ENCODE measurements around the gene FBXO27. TPM values are rescaled to one million over a fixed set of nuclear protein-coding genes. Genes with fewer than 3 reads are reported as not detected.

The FBXO27 gene
- total RNA-seq, 1 experiment from 2014 or later = 3.8 TPM

DNA sequence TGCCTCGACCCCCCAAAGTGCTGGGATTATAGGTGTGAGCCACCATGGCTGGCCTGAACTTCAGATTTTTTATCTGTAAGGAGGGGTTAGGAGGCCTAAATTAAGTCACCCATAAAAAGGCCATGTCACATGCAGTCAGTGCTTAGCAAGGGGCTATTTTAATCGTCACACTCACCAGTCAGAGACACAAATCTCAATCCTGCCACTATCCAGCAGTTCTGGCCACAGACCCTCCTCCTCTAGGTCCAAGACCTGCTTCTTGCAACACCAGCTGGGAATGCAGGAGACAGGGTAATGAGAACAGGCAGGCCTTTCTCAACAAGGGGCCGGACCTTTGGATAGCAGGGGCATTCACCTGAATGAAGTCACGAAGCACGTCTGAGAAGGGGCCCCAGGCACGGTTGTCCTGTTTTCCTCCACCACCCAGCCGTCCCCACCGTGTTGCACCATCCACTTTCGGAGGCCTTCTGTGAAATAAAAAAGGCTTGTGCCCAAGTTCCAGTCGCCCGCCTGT lies 1.4 kb downstream of the FBXO27 start:
- Mint-ChIP-seq H3K27ac (ENCODE audit: unreplicated experiment) (peak overlapping the region; percentile 85), H3K9me3 (ENCODE audit: unreplicated experiment) (peaks cover 14% of the 10 kb centered on the region), H3K4me3 (ENCODE audit: unreplicated experiment) (peak overlapping the region; percentile 83), H3K36me3 (ENCODE audit: insufficient read depth, unreplicated experiment) (peaks cover 7% of the 10 kb centered on the region), H3K4me1 (ENCODE audit: low read depth, unreplicated experiment) (no peaks in the 10 kb centered on the region), H3K27me3 (ENCODE audit: insufficient read depth, unreplicated experiment) (no peaks in the 10 kb centered on the region)
- Histone ChIP-seq H3K36me3 (ENCODE audit: control insufficient read depth, insufficient read depth, low read length) (no peaks in the 10 kb centered on the region), H3K9me3 (peaks cover 14% of the 10 kb centered on the region; the same call in 1 of the 2 replicates), H3K27me3 (replicated peaks; ENCODE audit: control insufficient read depth, insufficient read depth, low read length) (no peaks in the 10 kb centered on the region), H3K4me1 (peaks cover 19% of the 10 kb centered on the region), H3K4me3 (ENCODE audit: low read depth, low read length) (peak overlapping the region; percentile 76)
- no peak for DNase-seq
- ChIA-PET POLR2A (interaction anchor here (0.5 to 1.3 kb wide), 3 partner anchors 41 to 100 kb away, joined by 4 to 12 read pairs (median 10); partner anchors contain the start of genes FBXO17, MRPS12 and SARS2), CTCF (interaction anchor here (0.6 to 1.3 kb wide), 4 partner anchors 21 to 1171 kb away, joined by 3 to 6 read pairs (median 4); partner anchors contain the start of gene FBXO17)
- TF ChIP-seq, protein P1, sequence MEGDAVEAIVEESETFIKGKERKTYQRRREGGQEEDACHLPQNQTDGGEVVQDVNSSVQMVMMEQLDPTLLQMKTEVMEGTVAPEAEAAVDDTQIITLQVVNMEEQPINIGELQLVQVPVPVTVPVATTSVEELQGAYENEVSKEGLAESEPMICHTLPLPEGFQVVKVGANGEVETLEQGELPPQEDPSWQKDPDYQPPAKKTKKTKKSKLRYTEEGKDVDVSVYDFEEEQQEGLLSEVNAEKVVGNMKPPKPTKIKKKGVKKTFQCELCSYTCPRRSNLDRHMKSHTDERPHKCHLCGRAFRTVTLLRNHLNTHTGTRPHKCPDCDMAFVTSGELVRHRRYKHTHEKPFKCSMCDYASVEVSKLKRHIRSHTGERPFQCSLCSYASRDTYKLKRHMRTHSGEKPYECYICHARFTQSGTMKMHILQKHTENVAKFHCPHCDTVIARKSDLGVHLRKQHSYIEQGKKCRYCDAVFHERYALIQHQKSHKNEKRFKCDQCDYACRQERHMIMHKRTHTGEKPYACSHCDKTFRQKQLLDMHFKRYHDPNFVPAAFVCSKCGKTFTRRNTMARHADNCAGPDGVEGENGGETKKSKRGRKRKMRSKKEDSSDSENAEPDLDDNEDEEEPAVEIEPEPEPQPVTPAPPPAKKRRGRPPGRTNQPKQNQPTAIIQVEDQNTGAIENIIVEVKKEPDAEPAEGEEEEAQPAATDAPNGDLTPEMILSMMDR (IDR thresholded peaks at IDR 0.05; ENCODE audit: insufficient read depth in 1 of 2, low read depth in 1 of 2, low read length in 1 of 2, severe bottlenecking in 1 of 2, unreplicated experiment in 1 of 2) = no peak
- intact Hi-C loops (cut with micrococcal nuclease; ENCODE audit: unreplicated experiment) = loop anchor here (1.0 kb wide), 1 partner anchor 55 kb away; no protein-coding TSS in a partner anchor
- BruUV-seq (replicated peaks) = TSS peak; percentile 88

DNA sequence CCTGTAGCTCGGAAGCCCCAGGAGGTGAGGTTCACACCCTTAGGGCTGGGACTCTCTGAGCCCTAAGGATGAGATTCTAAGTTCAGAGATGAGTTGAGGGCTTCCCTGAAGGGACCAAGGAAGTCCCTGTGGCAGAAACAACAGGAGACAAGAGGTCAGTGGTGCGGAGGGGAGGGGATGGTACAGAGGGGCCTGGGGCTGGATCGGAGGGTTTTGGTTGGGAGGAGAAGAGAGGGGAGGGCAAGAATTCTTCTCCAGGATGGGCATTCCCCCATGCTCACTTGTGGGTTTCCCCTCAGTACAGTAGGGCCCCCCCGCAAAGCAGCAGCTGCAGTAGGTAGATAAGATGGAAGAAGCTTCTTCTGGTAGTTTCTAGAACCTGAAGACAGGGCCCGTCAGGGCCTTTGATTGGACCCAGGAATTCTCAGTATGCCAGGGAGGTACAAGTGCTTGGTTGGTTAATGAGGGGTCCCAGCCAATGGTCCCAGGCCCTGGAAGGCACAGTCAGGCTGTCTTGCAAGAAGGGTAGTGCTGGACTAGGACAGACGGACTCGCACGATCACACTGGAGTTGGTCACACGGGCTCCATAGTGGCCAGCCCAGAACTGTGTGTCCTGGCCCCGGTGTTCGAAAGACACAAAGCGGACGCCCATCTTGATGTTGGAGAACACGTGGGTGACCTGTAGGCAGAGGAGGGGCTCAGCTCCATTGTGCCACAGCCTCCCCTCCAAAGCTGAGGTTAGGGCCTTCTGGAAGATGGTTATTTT lies 7.3 kb downstream of the FBXO27 start:
- TF ChIP-seq, protein P1 (IDR thresholded peaks at IDR 0.05; ENCODE audit: insufficient read depth in 1 of 2, low read depth in 1 of 2, low read length in 1 of 2, severe bottlenecking in 1 of 2, unreplicated experiment in 1 of 2) = no peak
- H3K36me3 Mint-ChIP-seq (ENCODE audit: insufficient read depth, unreplicated experiment) = no peaks in the 10 kb centered on the region
- Histone ChIP-seq H3K36me3 (ENCODE audit: control insufficient read depth, insufficient read depth, low read length) (no peaks in the 10 kb centered on the region), H3K4me1 (peaks cover under 1% of the 10 kb centered on the region; the same call in 1 of the 2 replicates), H3K9me3 (peaks cover 14% of the 10 kb centered on the region), H3K4me3 (ENCODE audit: low read depth, low read length) (no peak overlapping the region), H3K27me3 (replicated peaks; ENCODE audit: control insufficient read depth, insufficient read depth, low read length) (no peaks in the 10 kb centered on the region)
- H3K27ac Mint-ChIP-seq (ENCODE audit: unreplicated experiment) = no peak overlapping the region
- H3K27me3 Mint-ChIP-seq (ENCODE audit: insufficient read depth, unreplicated experiment) = peaks cover 3% of the 10 kb centered on the region
- ChIA-PET POLR2A (no interaction called here), CTCF (no interaction called here)
- BruUV-seq (replicated peaks) = no TSS peak
- DNase-seq = no peak
- H3K4me3 Mint-ChIP-seq (ENCODE audit: unreplicated experiment) = no peak overlapping the region
- peaks cover 14% of the 10 kb centered on the region for H3K9me3 Mint-ChIP-seq (ENCODE audit: unreplicated experiment)
- H3K4me1 Mint-ChIP-seq (ENCODE audit: low read depth, unreplicated experiment) = no peaks in the 10 kb centered on the region
- intact Hi-C loops (cut with micrococcal nuclease; ENCODE audit: unreplicated experiment) = no loop called here

DNA sequence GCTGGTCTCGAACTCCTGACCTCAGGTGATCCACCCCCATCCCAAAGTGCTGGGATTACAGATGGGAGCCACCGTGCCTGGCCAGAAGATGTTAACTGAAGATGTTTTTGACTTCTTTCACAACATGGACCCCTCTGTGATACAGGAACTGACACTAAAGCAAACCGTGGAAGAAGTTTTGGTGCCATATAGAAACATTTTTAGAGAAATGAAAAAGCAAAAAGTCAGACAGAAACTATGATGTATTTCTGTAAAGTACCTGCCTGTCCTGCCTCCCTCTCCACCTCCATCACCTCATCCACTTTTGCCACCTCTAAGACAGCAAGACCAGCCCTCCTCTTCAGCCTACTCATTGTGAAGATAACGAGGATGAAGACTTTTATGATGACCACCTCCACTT lies 11.3 kb downstream of the FBXO27 start:
- Mint-ChIP-seq H3K27ac (ENCODE audit: unreplicated experiment) (no peak overlapping the region), H3K27me3 (ENCODE audit: insufficient read depth, unreplicated experiment) (peaks cover 9% of the 10 kb centered on the region), H3K9me3 (ENCODE audit: unreplicated experiment) (no peaks in the 10 kb centered on the region), H3K4me3 (ENCODE audit: unreplicated experiment) (no peak overlapping the region), H3K36me3 (ENCODE audit: insufficient read depth, unreplicated experiment) (no peaks in the 10 kb centered on the region), H3K4me1 (ENCODE audit: low read depth, unreplicated experiment) (no peaks in the 10 kb centered on the region)
- TF ChIP-seq, protein P1 (IDR thresholded peaks at IDR 0.05; ENCODE audit: insufficient read depth in 1 of 2, low read depth in 1 of 2, low read length in 1 of 2, severe bottlenecking in 1 of 2, unreplicated experiment in 1 of 2) = no peak
- Histone ChIP-seq H3K4me3 (ENCODE audit: low read depth, low read length) (no peak overlapping the region), H3K9me3 (peaks cover 5% of the 10 kb centered on the region; the same call in 1 of the 2 replicates), H3K4me1 (no peaks in the 10 kb centered on the region), H3K36me3 (ENCODE audit: control insufficient read depth, insufficient read depth, low read length) (no peaks in the 10 kb centered on the region), H3K27me3 (replicated peaks; ENCODE audit: control insufficient read depth, insufficient read depth, low read length) (no peaks in the 10 kb centered on the region)
- ChIA-PET CTCF (no interaction called here), POLR2A (no interaction called here)
- no TSS peak for BruUV-seq (replicated peaks)
- DNase-seq = no peak
- intact Hi-C loops (cut with micrococcal nuclease; ENCODE audit: unreplicated experiment) = no loop called here

All from Caco-2 (cell line).